K562 (cell line): Measurements from ENCODE around the gene TRIM13. TPM values are rescaled to one million over a fixed set of nuclear protein-coding genes. Genes with fewer than 3 reads are reported as not detected.

Experiments used
- ARID4B ChIP-seq: sonication (generic); formaldehyde crosslinking; IDR thresholded peaks from 2 replicates; pipeline ENCODE4 v1.8.0; 2022; ENCODE audit warnings: mild to moderate bottlenecking, missing genetic modification reagents
- BACH1 ChIP-seq: fragments of 200-800 bp; sonication (Bioruptor generic); IDR thresholded peaks from 2 replicates; pipeline ENCODE4 v1.6.1; 2016; ENCODE audit warnings: missing genetic modification characterization, missing compliant biosample characterization
- CTBP1 ChIP-seq: fragments of 450-650 bp; IDR thresholded peaks from 2 replicates; pipeline ENCODE4 v1.6.1; 2016; ENCODE audit warnings: borderline replicate concordance
- EHMT2 ChIP-seq: fragments of 450-650 bp; IDR thresholded peaks from 2 replicates; pipeline ENCODE4 v1.6.1; 2018; ENCODE audit warnings: antibody characterized with exemption
- FOS ChIP-seq: IDR thresholded peaks from 3 replicates; pipeline ENCODE4 v1.6.1; 2011; ENCODE audit not compliant: insufficient read length; ENCODE audit errors: extremely low read depth
- HDAC8 ChIP-seq: fragments of 450-650 bp; IDR thresholded peaks from 2 replicates; pipeline ENCODE4 v1.6.1; 2016; ENCODE audit warnings: mild to moderate bottlenecking, missing genetic modification characterization, moderate library complexity, missing compliant biosample characterization
- HNRNPLL ChIP-seq: fragments of 200-400 bp; formaldehyde crosslinking; IDR thresholded peaks from 2 replicates; pipeline ENCODE4 v1.6.1; 2017; ENCODE audit warnings: low read length, low read depth, mild to moderate bottlenecking; ENCODE audit not compliant: poor library complexity, severe bottlenecking
- NBN ChIP-seq: fragments of 450-650 bp; IDR thresholded peaks from 2 replicates; pipeline ENCODE4 v1.6.1; 2016; ENCODE audit warnings: low read depth, mild to moderate bottlenecking
- NCOA2 ChIP-seq, 2 experiments: fragments of 450-650 bp; IDR thresholded peaks; 2 replicates each; pipeline ENCODE4 v1.6.1; 2018; ENCODE audit warnings: mild to moderate bottlenecking in 2 of 2, moderate library complexity in 1 of 2; ENCODE audit not compliant: partially characterized antibody in 2 of 2
- PRMT5 ChIP-seq: sonication (generic); formaldehyde crosslinking; IDR thresholded peaks from 2 replicates; pipeline ENCODE4 v1.5.0; 2020; ENCODE audit warnings: missing genetic modification reagents
- PYGO2 ChIP-seq: fragments of 450-650 bp; IDR thresholded peaks from 2 replicates; pipeline ENCODE4 v1.6.1; 2016; ENCODE audit warnings: mild to moderate bottlenecking, missing genetic modification characterization, moderate library complexity, missing compliant biosample characterization
- SMAD2 ChIP-seq: fragments of 150-350 bp; IDR thresholded peaks from 2 replicates; pipeline ENCODE4 v1.6.1; 2014; ENCODE audit warnings: low read depth, mild to moderate bottlenecking, low read length
- SMAD4 ChIP-seq: fragments of 250-450 bp; sonication (Bioruptor Pico); conservative IDR thresholded peaks from 2 replicates; pipeline ENCODE4 v1.8.0; 2021; ENCODE audit warnings: inconsistent platforms, mild to moderate bottlenecking, moderate library complexity
- TFAP4 ChIP-seq: sonication (generic); formaldehyde crosslinking; IDR thresholded peaks from 2 replicates; pipeline ENCODE4 v1.8.0; 2022; ENCODE audit warnings: missing genetic modification reagents, mild to moderate bottlenecking, moderate library complexity, borderline replicate concordance
- THAP12 ChIP-seq: fragments of 250-450 bp; sonication (Bioruptor Pico); IDR thresholded peaks from 2 replicates; pipeline ENCODE4 v1.9.0; 2021; ENCODE audit warnings: mild to moderate bottlenecking, inconsistent platforms
- ZBTB9 ChIP-seq: fragments of 450-650 bp; formaldehyde crosslinking; IDR thresholded peaks from 2 replicates; pipeline ENCODE4 v1.4.0; 2020; ENCODE audit warnings: mild to moderate bottlenecking, moderate library complexity
- ZNF511 ChIP-seq: sonication (generic); formaldehyde crosslinking; IDR thresholded peaks from 2 replicates; pipeline ENCODE4 v1.8.0; 2022; ENCODE audit warnings: mild to moderate bottlenecking, missing genetic modification reagents
- polyA plus RNA-seq, 8 experiments: library from polyadenylated mRNA; depleted of rRNA in 4 of 8; stranded (reverse) in 5 of 8; unstranded in 3 of 8; fragments of >200 nt; fragmentation: Nextera tagmentation in 2 of 8; fragmentation: Illumina TruSeq in 1 of 8; extraction: Ambion mirVana in 2 of 8; extraction: Trizol in 1 of 8; gene quantifications; 2 replicates each; pipeline versions ENCODE4 v1.2.1 to v1.2.3, GENCODE V29; 2011 to 2014; ENCODE audit warnings: inconsistent platforms in 1 of 8, missing spikeins in 1 of 8
- total RNA-seq, 7 experiments: library from RNA; depleted of rRNA in 6 of 7; stranded (reverse); fragments of >200 nt in 6 of 7; fragmentation: Illumina TruSeq in 2 of 7; extraction: Trizol in 2 of 7; gene quantifications; 2 replicates each; pipeline versions ENCODE4 v1.2.1 to v1.2.3, GENCODE V29; 2011 to 2021; ENCODE audit warnings: low replicate concordance in 1 of 7

Gene TRIM13
- total and polyA plus RNA-seq, 9 of the 15 experiments (the other 6 are each of a cell fraction or from before 2014, with no cell fraction given), result 12.1 to 30.6 (median 17.8) TPM

GRCh38 chr13:49996951-49997895, at the start of gene TRIM13 (continued):
- TF ChIP-seq PRMT5 (CRISPR knock-in tag) (peak; percentile 19; the same call in 1 of the 2 replicates), HNRNPLL (peak; percentile 59), HDAC8 (tag) (no peak), FOS (no peak), NCOA2 (IDR thresholded peaks at IDR 0.05; ENCODE audit: partially characterized antibody in 2 of 2) (no peak), ZNF511 (CRISPR knock-in tag) (peak; percentile 59; the same call in 1 of the 2 replicates), BACH1 (tag) (no peak), THAP12 (CRISPR knock-in tag) (peak; percentile 48; the same call in 1 of the 2 replicates), ZBTB9 (CRISPR knock-in tag) (peak; percentile 69), TFAP4 (CRISPR knock-in tag) (peak; percentile 62), EHMT2 (no peak), NBN (no peak; the same call in 1 of the 2 replicates), SMAD2 (no peak), CTBP1 (peak; percentile 48), PYGO2 (tag) (no peak), SMAD4 (CRISPR knock-in tag) (peak; percentile 69), ARID4B (CRISPR knock-in tag) (0 out of 2 replicates have a peak, but pooled peaks have one; percentile 4)
